NCI-H69 (cell line): ENCODE data around the gene SULF2.

Experiments used
- DNase-seq: peaks from one replicate; lab custom pipeline; 2025; lab: John Stamatoyannopoulos, UW

SULF2 gene

GRCh38 chr20:47711046-47711752, 74.1 kb downstream of the SULF2 start:
- no peak for DNase-seq

- DNase-seq, result no peak
These were observed 74.6 kb downstream of the SULF2 start for GRCh38 chr20:47710665-47711045.

DNA sequence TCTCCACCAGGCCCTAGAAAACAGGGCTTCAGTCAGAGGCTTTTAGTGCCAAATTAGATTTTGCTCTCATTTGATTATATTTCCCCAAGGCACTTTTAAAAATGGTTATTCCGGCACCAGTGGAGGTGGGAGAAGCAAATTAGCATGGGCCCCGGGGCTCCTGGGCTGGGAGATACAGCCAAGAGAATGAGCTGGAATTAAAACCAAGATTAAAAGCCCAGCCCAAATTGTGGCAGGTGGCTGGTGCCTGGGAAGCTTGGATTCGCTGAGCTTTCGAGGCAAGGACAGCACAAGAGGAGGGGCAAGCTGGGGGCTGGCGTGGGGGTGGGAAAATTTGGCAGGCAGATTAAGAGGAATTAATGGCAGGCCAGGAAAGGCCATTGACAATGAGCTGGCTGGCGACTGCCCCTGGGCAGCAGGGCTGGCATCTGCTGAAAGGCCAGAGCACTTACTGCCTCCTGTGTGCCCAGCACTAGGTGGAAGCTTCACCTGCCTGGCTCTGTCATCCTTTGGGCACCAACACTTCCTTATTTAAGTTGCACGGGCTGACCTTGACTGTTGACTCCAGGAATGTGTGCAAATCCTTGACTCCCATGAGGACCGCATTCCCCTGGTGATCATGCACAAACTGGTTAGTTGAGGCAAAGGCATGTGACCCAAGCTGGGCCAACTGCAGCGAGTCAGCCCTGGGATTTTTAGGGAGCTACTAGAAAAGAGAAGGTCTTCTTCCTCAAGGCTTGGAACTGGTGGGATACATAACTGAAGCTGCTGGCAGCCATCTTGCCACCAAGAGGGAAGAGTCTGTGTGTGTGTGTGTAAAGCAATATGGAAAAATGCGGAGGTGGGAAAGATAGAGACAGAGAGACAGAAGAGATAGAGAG, 76.1 kb downstream of the SULF2 start:
- peak; percentile 33 for DNase-seq

DNA sequence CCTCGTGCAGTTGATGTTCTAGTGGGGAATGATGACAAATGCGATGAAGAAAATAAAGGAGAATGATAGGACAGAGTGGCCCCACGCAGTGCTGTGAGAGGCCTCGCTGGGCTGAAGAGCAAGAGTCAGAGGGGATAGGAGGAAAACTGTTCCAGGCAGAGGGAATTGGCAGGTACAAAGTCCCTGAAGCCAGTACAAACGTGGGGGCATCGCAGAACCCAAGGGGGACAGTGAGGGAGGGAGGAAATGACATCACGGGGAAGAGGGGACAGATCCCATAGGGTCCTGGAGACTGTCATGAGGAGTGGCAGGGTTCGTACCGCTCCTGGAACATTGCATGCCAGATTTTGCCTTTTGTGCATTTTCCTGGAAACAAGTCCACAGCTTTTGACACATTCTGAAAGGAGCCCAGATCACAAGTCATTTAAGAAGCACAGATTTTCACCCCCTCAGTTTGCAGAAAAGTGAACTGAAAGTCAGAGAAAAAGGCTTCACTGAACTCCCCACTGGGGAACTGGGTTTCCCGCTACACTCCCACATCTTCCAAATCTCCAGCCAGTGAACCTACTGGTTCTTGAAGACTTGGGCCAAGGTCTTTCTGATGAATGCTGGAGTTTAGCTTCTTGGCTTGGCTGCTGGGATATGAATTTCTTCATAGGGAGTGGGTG, 77.0 kb downstream of the SULF2 start:
- DNase-seq, result no peak

- DNase-seq, result no peak
These were observed 78.9 kb downstream of the SULF2 start for GRCh38 chr20:47706345-47706744.

- DNase-seq, result no peak
These were observed 79.8 kb downstream of the SULF2 start for GRCh38 chr20:47705497-47705856.

GRCh38 chr20:47704746-47705496, 80.4 kb downstream of the SULF2 start:
- peak; percentile 66 for DNase-seq

- DNase-seq, result no peak
These were observed 81.5 kb downstream of the SULF2 start for GRCh38 chr20:47703748-47704147.

DNA sequence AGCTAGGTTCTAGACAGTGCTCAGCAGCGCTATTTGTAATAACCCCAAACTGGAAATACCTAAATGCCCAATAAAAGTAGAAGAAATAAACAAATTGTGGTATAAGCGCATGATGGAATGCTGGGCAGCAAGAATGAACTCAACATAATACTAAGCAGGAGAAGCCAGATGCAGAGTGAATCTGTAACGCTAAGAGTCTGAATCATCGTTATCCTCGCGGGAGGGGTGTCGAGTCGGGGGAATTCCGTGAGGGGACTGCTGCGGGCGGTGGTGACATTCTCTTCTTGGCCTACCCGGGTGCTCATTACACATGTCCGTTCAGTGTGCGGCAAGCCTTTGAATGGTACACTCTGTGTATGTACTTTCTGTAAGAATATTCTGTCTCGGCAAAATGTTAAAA, 83.7 kb downstream of the SULF2 start:
- DNase-seq, result no peak

- DNase-seq, result no peak
These were observed 85.0 kb downstream of the SULF2 start for GRCh38 chr20:47700327-47700726.

DNA sequence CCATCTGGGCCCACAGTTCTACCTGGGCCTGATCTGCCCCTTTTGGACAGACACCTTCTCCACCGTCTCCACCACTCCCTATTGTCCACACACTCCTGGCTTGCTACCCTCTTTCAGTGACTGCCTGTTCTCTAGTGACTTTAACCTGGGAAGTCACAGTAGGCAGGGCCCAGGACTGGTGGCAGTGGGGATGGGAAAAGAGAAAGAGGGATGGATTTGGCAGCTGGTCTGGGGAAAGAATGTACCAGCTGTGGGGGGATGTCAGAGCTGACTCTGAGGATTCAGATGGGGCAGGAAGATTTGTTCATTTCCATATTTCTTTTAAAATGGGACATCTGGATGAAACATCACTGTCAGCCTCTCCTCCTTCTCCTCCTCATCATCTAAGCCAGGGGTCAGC, 85.5 kb downstream of the SULF2 start:
- DNase-seq, result no peak

DNA sequence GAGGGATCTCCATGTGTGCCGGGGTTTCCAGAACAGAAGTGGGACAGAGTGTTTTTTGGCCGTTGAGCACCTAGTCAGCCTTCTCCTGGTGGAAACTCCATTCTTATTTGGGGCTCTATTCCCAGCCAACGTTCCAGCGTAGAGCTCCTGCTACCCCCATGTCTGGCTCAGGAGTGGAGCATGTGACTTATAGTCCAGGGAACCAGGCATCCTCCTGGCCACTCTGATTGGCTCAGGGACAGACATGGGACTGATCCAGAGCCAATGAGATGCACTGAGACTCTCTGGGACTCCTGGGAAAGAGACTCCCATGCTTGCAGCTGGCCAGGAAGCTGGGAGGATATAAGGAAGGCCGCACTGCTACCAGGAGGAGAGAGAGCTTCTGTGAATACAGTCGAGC, 87.1 kb downstream of the SULF2 start:
- DNase-seq, result no peak

DNA sequence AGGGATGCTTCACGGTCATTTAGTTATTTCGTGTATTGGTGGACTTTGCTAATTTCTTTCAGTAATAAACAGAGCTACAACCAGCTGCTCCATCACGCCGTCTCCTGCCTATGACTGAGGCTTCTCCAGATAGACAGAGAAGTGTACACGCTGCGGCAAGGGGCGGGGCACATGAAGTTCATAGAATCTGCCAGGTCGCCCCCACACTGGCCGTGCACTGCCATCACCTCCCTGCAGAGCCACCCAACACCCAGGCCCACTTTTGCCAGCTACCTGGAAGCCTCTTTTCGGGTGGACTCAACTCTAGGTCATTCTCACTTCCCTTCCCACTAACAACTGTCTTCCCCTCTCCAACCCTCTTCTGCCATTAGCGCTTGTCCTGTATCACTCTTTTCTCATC, 88.4 kb downstream of the SULF2 start:
- DNase-seq, result no peak

DNA sequence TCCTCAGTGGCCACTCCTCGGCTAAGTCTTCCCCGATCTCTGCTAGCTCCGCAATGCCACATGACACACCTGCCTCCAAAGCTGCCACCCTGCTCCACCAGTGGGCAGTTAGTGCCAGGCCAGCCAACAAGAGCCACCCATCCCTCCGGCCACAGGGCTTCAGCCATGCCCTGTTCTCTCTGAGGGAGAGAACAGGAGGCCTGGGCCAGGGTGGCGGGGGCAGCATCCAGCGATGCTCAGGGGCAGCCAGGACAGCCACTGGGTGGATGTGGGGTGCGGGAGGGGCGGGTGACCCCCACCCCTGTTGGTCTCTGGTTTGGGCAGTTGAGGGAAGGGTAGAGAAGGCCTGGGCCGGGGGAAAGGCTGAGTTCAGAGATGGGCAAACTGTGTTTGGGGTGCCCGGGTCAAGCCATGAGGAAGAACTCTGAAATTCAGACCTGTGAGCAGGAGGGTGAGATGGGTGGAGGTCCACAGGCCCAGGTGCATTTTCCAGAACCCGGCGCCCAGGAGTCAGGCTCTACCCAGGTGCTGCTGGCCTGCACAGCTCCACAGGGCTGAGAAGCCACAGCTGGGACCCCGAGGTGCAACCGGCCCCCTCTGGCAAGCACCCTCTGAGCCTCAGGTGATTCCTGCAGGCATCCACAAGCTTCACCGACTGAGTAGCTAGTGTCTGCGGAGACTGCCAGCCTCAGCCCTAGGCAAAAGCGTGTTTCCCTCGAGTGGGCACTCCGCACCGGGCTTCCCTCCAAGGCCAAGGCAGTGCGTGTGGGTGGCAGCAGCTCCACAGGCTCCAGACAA, 91.1 kb downstream of the SULF2 start:
- no peak for DNase-seq

GRCh38 chr20:47691625-47692024, 93.7 kb downstream of the SULF2 start:
- DNase-seq, result no peak

DNA sequence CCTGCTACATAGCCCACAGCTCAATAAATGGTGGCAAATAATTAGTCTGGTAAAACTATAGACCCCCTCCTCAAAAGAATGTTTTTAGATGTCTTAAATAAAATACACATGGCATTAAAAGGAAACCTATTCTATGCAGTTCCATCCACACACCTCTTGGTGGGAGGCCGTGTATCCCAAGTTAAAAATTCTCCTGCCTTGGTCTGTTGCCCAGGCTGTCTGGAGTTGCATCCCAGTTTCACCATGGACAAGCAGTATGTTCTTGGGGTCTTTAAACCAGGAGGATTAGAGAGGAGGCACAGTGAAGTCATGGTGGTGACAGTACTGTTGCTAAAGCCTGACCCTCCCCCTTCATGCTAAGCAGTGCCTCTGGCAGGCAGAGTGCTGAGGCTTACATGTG, 95.5 kb downstream of the SULF2 start:
- DNase-seq, result no peak

DNA sequence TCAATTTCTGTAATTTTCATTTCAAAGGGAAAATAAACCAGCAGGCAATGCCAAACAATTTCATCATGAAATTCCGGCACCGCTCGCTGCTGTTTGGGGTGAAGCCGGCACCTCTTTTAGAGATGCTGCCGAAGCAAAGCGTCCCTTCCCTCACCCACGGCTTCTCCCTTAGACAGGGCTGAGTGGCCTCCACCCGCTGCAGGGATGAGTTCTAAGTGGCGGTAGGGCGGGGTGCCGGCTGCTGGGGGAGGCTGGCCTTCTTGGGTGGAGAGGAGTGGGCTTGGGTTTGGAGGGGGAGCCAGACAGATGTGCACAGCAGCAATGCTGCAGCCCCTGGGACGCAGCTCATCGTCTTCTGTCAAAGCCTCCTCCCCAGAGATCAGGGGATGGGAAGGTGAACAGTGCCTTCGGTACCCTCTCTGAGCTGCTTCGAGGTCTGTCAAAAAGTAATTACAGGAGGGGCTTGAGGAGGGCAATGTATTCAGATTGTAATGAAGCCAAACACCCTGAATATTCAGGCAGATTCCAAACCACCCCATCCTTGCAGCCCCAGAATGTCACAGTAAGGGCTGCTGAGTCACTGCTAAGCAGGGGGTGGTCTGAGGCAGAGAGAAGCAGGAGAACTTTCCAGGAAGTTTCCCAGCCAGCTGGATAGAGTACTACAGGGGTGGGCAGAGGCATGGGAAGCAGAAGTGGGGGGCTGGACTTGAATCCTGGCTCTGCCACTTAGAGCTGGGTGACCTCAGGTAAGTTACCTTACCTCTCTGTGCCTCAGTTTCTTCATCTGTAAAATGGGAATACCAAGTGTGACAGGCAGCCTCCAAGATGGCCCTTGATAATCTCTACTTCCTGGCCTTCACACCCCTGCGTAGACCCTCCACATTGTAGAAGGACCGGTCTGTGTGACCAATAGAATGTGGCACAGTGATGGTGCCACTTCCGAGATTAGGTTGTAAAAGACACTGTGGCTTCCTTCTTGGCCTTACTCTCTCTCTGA, 96.6 kb downstream of the SULF2 start:
- DNase-seq, result no peak

DNA sequence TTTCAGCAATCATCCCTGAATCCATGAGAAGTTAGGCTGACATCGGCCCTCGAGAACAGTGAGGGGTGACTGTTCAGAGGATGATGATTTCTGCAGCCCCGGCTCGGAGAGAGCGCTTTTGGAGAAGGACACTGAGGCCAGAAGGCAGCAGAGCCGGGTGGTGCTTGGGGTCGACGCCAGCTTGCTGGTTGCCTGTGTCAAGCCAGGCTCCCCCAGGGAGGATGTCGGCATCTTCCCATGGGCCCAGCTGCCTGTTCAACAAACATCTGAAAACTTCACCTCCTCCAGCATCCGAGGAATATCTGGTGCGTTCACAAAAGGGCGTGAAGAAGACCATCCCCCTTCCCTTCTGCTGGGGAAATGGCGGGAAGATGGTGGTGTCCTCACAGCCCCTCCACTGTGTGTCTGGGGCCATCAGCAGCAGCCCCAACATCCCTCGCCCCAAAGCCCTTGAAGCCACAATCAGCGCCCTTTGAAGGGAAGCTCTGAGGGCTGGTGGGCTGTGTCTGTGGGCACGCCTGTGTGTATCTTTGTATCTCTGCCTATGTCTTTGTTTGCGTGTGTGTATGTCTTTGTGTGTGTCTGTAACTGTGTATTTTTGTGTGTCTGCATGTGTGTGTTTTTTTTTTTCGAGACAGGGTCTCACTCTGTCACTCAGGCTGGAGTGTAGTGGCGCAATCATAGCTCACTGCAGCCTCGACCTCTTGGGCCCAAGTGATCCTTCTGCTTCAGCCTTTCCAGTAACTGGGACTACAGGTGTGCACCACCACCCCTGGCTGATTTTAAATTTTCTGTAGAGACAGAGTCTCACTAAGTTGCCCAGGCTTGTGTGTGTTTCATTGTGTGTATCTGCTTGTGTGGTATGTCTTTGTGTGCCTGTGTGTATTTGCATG, 97.9 kb downstream of the SULF2 start:
- DNase-seq, result no peak

DNA sequence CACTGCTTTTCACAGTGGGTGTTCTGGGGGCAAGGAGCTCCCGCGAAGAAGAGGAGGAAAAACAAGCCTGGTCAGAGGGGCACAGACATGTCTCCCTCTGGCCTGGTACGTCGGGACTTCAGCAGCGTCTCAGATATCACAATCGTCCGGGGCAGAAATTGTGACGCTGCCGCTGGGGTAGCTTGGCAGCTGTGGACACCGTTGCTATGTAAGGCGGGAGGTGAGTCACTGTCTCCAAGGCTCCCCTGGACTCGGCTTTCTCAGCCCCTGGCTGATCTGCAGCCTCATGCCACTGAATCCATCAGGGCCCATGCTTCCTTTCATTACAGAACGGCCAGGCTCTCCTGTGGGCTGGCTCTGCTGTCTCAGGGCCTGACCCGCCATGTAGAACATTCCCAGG, 98.7 kb downstream of the SULF2 start:
- DNase-seq, result no peak
